Retinal pigment epithelial cell (primary cell): ENCODE results near the gene PDE1C.

Experiments
- DNase-seq: peaks from one replicate; pipeline ENCODE4 v3.0.0-alpha.2; 2010; ENCODE audit warnings: low read depth
- H3K4me3 ChIP-seq: 2 replicates; pipeline ENCODE4 v1.5.1; 2011; ENCODE audit warnings: mild to moderate bottlenecking, low read length, control low read depth, moderate library complexity
- TF ChIP-seq, protein P1 (sequence below): conservative IDR thresholded peaks from 2 replicates; pipeline ENCODE4 v1.5.1; 2011; ENCODE audit warnings: low read depth, low read length, control low read depth, inconsistent platforms

Gene PDE1C

DNA sequence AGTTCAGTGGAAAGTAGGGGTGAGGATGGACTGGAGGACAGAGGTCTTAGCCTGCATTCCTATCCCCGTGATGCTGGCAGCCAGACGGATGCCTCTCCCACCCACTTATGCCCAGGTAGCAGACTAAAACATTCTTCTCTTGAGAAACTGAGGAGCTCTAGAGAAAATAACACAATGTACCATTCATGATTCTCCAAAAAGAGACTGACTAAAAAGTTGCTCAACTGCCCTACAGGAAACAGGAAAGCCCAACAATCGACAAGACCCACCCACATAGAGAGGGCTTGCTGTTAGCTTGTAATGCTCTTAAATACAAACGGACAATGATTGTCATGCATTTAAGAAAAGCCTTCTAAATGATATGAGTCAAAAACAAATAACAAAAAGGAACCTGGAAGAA, 33.2 kb upstream of the PDE1C start:
- no peak for DNase-seq
- H3K4me3 ChIP-seq = no peak overlapping the region
- TF ChIP-seq, protein P1, sequence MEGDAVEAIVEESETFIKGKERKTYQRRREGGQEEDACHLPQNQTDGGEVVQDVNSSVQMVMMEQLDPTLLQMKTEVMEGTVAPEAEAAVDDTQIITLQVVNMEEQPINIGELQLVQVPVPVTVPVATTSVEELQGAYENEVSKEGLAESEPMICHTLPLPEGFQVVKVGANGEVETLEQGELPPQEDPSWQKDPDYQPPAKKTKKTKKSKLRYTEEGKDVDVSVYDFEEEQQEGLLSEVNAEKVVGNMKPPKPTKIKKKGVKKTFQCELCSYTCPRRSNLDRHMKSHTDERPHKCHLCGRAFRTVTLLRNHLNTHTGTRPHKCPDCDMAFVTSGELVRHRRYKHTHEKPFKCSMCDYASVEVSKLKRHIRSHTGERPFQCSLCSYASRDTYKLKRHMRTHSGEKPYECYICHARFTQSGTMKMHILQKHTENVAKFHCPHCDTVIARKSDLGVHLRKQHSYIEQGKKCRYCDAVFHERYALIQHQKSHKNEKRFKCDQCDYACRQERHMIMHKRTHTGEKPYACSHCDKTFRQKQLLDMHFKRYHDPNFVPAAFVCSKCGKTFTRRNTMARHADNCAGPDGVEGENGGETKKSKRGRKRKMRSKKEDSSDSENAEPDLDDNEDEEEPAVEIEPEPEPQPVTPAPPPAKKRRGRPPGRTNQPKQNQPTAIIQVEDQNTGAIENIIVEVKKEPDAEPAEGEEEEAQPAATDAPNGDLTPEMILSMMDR = no peak

GRCh38 chr7:32102432-32102873, 32.2 kb upstream of the PDE1C start:
- TF ChIP-seq, protein P1 = no peak
- H3K4me3 ChIP-seq = no peak overlapping the region
- no peak for DNase-seq

- TF ChIP-seq, protein P1 = no peak
- H3K4me3 ChIP-seq = no peak overlapping the region
- DNase-seq = no peak
These were observed 30.2 kb upstream of the PDE1C start for GRCh38 chr7:32100407-32100907.

GRCh38 chr7:32094516-32094915, 24.3 kb upstream of the PDE1C start:
- DNase-seq = no peak
- TF ChIP-seq, protein P1 = no peak
- no peak overlapping the region for H3K4me3 ChIP-seq

GRCh38 chr7:32093415-32094408, 23.5 kb upstream of the PDE1C start:
- no peak overlapping the region for H3K4me3 ChIP-seq
- peak; percentile 35 for DNase-seq
- TF ChIP-seq, protein P1 = no peak

DNA sequence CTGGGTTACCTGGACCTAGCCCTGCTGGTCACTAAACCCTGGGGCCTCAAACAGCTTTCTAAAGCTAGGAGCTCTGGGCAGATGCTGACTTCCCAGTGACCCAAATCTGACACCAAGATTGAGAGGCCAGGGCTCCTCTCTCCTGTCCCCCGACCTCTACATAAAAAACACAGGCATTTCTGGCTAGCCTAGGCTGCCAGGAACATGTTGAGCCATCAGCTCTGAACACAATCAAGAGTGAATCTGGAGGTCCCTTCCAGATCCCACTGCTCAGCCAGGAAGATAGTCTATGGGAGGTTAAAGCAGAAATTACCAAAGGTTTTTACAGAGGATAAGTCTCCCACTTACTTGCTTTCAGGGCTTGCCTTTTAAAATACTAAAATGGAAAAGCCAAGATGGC, 22.1 kb upstream of the PDE1C start:
- no peak for DNase-seq

More for the DNA sequence above, 22.1 kb upstream of the PDE1C start:
- H3K4me3 ChIP-seq = no peak overlapping the region
- TF ChIP-seq, protein P1 = no peak
